Measurements from ENCODE around the gene PROX2. TPM values are rescaled to one million over a fixed set of nuclear protein-coding genes. Genes with fewer than 3 reads are reported as not detected.
A peak's percentile ranks its signal among the peaks of the same experiment; 100 is the strongest.

PROX2 gene, protein sequence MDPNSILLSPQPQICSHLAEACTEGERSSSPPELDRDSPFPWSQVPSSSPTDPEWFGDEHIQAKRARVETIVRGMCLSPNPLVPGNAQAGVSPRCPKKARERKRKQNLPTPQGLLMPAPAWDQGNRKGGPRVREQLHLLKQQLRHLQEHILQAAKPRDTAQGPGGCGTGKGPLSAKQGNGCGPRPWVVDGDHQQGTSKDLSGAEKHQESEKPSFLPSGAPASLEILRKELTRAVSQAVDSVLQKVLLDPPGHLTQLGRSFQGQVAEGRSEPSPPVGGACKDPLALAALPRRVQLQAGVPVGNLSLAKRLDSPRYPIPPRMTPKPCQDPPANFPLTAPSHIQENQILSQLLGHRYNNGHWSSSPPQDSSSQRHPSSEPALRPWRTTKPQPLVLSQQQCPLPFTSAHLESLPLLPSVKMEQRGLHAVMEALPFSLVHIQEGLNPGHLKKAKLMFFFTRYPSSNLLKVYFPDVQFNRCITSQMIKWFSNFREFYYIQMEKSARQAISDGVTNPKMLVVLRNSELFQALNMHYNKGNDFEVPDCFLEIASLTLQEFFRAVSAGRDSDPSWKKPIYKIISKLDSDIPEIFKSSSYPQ
- not detected in 2 replicates for total RNA-seq

GRCh38 chr14:74875941-74876913, at the start of gene PROX2:
PROX2 (minus strand) TSS chr14:74876145; CDS start chr14:74863834, 12,311 bp downstream.
- DNase-seq (ENCODE audit: low read depth in 2 of 2), result peak in 1 of 2 donors; percentile 23

- DNase-seq (ENCODE audit: low read depth in 2 of 2), result no peak
Observed at GRCh38 chr14:74924061-74924460, 48.1 kb upstream of the PROX2 start.

GRCh38 chr14:74922752-74923401, 46.9 kb upstream of the PROX2 start, which contains the start of gene RPS6KL1:
RPS6KL1 (minus strand) TSS chr14:74923260; CDS start chr14:74921541, 1,719 bp downstream.
- DNase-seq (ENCODE audit: low read depth in 2 of 2), result peak; percentile 66 to 89

GRCh38 chr14:74921987-74922751, 46.2 kb upstream of the PROX2 start:
- DNase-seq (ENCODE audit: low read depth in 2 of 2), result no peak

DNA sequence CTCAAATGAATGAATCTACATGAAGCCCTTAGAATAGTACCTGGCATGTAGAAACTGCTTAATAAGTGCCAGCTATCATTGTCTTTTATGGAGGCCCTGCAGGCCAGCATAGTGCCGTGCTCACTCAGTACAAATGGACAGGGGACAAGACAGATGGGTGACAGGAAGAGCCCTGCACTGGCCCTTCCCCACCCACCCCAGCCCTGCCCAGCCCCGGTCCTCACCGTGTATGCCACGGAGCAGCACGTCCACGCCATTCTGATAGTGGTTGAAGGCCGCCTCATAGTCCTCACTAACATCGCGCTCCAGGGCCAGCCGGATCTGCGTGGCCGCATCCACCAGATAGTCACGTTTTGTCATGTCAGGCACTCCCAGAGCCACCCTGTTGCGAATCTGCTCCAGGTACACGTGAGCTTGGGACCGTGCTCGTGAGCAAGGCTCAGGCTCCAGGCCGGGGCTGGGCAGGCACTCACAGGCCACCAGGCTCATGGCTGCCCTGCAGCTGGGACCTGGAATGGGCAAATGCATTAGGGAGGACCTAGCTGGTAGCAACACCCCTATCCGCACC, 45.2 kb upstream of the PROX2 start:
- no peak for DNase-seq (ENCODE audit: low read depth in 2 of 2)

DNA sequence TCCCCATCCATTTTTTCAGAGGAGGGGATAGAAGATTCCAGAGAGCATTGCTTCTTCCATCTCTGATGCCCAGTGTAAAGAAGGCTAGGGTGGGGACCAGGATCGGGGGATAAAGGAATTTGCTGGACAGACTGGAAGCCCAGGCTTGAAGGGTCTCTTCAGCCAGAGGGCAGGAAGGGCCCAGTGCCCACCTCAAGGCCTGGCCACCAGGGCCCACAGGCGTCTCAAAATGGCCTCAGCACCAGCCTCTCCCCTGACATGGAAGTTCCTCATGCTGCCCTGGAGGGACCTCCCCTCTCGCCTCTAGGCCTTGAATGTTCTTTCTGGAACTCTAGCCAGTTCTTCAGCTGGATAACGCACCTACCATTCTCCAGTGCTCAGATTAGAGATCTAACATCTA, 44.3 kb upstream of the PROX2 start:
- no peak for DNase-seq (ENCODE audit: low read depth in 2 of 2)

- DNase-seq (ENCODE audit: low read depth in 2 of 2), result no peak
Observed at GRCh38 chr14:74919421-74920165, 43.6 kb upstream of the PROX2 start.

GRCh38 chr14:74918380-74918779, 42.4 kb upstream of the PROX2 start:
- no peak for DNase-seq (ENCODE audit: low read depth in 2 of 2)

DNA sequence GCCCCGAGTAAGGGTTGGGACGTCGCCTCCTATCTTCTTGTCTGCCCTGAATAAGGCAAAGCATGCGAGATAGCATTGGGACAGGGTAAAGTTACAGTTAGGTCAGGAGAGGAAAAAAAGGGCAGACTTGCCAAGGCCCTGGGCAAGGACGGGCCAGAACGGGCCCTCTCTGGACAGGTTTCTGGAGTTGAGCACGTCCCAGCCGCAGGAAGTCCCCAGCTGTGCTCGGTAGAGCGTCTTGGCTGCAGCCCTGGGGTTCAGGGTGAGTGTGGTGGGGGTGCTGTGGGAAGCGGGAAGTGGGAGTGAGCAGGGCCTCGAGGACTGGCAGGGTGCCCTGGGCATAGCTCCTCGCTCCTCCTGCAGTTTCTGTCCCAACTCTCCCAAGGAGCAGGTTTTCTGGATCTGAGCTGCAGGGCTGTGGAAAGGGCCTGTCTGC, 41.7 kb upstream of the PROX2 start:
- no peak for DNase-seq (ENCODE audit: low read depth in 2 of 2)

- no peak for DNase-seq (ENCODE audit: low read depth in 2 of 2)
Observed at GRCh38 chr14:74917178-74917543, 41.2 kb upstream of the PROX2 start.

GRCh38 chr14:74915826-74916225, 39.9 kb upstream of the PROX2 start:
- DNase-seq (ENCODE audit: low read depth in 2 of 2), result no peak

DNA sequence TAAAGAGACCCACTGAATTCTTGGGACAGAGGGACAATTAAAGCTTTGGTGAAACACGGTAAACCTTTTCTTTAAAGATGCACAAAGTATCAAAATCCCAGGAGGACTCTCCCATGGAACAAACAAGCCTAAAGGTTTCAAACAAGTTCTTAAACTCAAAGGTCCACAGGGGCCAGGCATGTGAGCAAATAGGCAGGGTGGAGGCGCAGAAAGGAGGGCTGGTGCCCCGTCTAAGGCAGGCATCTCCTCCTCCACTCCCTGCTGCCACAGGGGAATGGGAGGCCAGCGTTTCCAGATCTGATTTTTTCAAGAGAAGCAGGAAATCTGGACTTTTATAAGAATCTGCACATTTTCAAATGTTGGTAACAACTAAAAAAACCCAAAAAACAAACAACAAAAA, 39.5 kb upstream of the PROX2 start:
- no peak for DNase-seq (ENCODE audit: low read depth in 2 of 2)

DNA sequence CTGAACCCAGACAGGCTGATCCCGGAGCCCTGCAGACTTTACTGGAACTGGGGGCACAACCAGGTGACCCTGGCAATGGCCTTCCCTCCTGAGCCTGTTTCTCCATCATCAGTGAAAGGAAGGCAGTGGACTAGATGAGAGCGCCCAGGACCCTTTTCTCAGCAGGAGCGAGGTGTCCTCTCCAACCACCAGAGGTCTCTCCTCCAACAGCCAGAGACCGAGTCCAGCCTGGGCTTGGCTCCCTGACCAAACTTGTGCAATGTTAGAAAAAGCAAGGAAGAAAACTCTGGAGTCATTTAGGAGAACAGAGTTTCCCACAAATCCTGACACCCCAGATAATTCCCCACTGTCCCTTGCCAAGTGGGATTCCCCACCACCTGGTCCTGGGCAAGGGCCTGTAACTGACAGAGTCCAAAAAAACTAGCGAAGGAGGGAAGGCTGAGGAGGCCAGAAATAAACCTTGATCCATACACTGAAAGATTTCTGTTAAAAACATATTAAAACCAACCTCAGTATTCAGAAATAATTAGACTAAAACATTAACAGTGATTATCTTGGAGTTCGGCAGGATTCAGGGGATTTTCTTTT, 38.1 kb upstream of the PROX2 start:
- DNase-seq (ENCODE audit: low read depth in 2 of 2), result peak; percentile 64 to 77

GRCh38 chr14:74913393-74913910, 37.5 kb upstream of the PROX2 start:
- no peak for DNase-seq (ENCODE audit: low read depth in 2 of 2)

GRCh38 chr14:74912801-74913200, 36.9 kb upstream of the PROX2 start:
- DNase-seq (ENCODE audit: low read depth in 2 of 2), result no peak

- no peak for DNase-seq (ENCODE audit: low read depth in 2 of 2)
Observed at GRCh38 chr14:74912111-74912510, 36.2 kb upstream of the PROX2 start.

DNA sequence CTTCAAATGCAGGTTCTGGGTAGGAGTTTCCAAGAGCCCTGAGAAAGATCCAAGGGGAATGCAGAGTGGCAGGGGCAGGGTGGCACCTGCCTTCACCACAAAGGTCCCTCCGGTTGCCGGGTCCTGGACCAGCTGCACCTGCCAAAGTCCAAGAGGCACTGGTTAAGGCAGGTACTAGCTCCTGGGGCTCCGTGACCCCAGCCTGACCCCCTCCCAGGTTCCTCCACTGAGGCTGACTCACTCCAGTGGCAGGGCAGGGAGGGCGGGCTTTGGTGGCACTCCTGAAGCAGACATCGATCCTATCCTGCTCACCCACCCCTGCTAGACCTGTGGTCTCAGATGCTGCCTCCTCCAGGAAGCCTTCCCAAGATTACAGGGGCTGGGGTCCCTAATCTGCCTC, 35.8 kb upstream of the PROX2 start:
- DNase-seq (ENCODE audit: low read depth in 2 of 2), result no peak

- no peak for DNase-seq (ENCODE audit: low read depth in 2 of 2)
Observed at GRCh38 chr14:74911221-74911620, 35.3 kb upstream of the PROX2 start.

DNA sequence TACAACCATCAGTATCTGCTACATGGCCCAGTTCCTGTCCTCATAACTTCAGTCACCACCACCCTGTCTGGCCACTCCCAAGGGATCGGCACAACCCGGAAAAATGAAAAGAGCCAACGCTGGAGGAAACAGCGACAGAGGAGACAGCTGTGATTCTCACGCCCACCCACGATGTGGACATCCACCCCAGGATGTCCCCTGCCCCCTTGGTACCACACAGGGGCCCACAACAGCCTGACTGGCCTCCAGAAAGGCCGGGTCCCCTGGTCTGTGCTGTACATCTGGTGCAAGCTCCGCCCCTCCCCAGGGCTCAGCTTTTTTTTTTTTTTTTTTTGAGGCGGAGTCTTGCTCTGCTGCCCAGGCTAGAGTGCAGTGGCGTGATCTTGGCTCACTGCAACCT, 34.6 kb upstream of the PROX2 start:
- no peak for DNase-seq (ENCODE audit: low read depth in 2 of 2)
